Mammary epithelial cell (primary cell): Measurements from ENCODE around the gene SLC6A1.

Experiments
- CTCF ChIP-seq, 2 donors: IDR thresholded peaks in 1 of 2; conservative IDR thresholded peaks in 1 of 2; 2 replicates each; pipeline ENCODE4 v1.5.1; 2011 to 2012; ENCODE audit warnings: inconsistent platforms in 2 of 2, low read length in 2 of 2, mild to moderate bottlenecking in 2 of 2, control low read depth in 1 of 2, low read depth in 1 of 2; ENCODE audit not compliant: insufficient read depth in 1 of 2; ENCODE audit errors: extremely low read depth in 1 of 2
- EZH2 ChIP-seq: IDR thresholded peaks from 2 replicates; pipeline ENCODE4 v1.6.1; 2012; ENCODE audit warnings: low read length, inconsistent platforms, borderline replicate concordance

DNA sequence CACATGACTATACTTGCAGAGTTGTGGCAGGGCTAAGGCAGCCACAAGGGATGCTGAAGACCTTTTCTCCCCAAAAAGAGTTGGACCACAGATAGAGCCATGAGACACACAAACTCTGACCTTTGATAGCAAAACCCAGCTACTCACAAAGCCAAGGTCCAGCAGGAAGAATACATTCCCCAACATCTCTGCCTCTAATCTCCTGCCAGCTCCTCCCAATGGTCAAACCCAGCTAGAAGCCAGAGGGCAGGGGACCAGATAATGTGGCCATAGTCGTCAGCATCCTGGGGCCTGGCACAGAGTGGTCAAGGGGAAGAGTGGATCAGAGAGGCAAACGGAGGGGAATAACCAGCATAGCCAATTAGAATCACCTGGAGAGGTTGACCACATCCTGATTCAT, 28.2 kb downstream of the SLC6A1 start:
- TF ChIP-seq CTCF (conservative IDR thresholded peaks at IDR 0.05 in 1 of 2, IDR thresholded peaks at IDR 0.05 in 1 of 2; ENCODE audit: extremely low read depth in 1 of 2, insufficient read depth in 1 of 2, low read depth in 1 of 2, low read length in 2 of 2): no peak
- no peak for TF ChIP-seq EZH2
